HG03039 (cell line): ENCODE measurements around the gene HDHD3.
"Not testable (repeated sequence)": the region's sequence is repeated elsewhere in the genome, so short reads cannot be mapped to it uniquely, and the experiment has no call there.

Source experiments
- ATAC-seq: cut with Tn5 transposase; IDR thresholded peaks from one replicate; pipeline ENCODE4 v1.9.1; 2021; ENCODE audit warnings: mild to moderate bottlenecking, moderate library complexity; ENCODE audit not compliant: unreplicated experiment

HDHD3 gene

GRCh38 chr9:113368348-113368981 lies 8.3 kb downstream of the HDHD3 start:
- no peak for ATAC-seq

GRCh38 chr9:113365652-113366051 lies 11.1 kb downstream of the HDHD3 start:
- ATAC-seq = not testable (repeated sequence)

- no peak for ATAC-seq
Measured at GRCh38 chr9:113364951-113365350, 11.8 kb downstream of the HDHD3 start.

- ATAC-seq = no peak
Measured at GRCh38 chr9:113363336-113363735, 13.4 kb downstream of the HDHD3 start.

- no peak for ATAC-seq
Measured at GRCh38 chr9:113361304-113362018, 15.3 kb downstream of the HDHD3 start.

- ATAC-seq = no peak
Measured at GRCh38 chr9:113360242-113360842, 16.4 kb downstream of the HDHD3 start.

GRCh38 chr9:113359385-113359784 lies 17.4 kb downstream of the HDHD3 start:
- no peak for ATAC-seq

GRCh38 chr9:113356686-113357292 lies 20.0 kb downstream of the HDHD3 start:
- no peak for ATAC-seq

GRCh38 chr9:113355040-113355596 lies 21.7 kb downstream of the HDHD3 start:
- ATAC-seq = no peak

- ATAC-seq = no peak
Measured at GRCh38 chr9:113352411-113352810, 24.4 kb downstream of the HDHD3 start.

- no peak for ATAC-seq
Measured at GRCh38 chr9:113352006-113352405, 24.8 kb downstream of the HDHD3 start.

GRCh38 chr9:113350937-113351336 lies 25.8 kb downstream of the HDHD3 start:
- no peak for ATAC-seq

- no peak for ATAC-seq
Measured at GRCh38 chr9:113350107-113350661, 26.6 kb downstream of the HDHD3 start.

- no peak for ATAC-seq
Measured at GRCh38 chr9:113349445-113350094, 27.2 kb downstream of the HDHD3 start, which contains the start of gene BSPRY. Gene BSPRY (plus strand): TSS chr9:113349541. CDS start chr9:113349580, 39 bp downstream.

GRCh38 chr9:113349066-113349444 lies 27.7 kb downstream of the HDHD3 start:
- no peak for ATAC-seq

GRCh38 chr9:113348437-113348836 lies 28.3 kb downstream of the HDHD3 start:
- ATAC-seq = no peak

- no peak for ATAC-seq
Measured at GRCh38 chr9:113345671-113346070, 31.1 kb downstream of the HDHD3 start.

- no peak for ATAC-seq
Measured at GRCh38 chr9:113345190-113345589, 31.6 kb downstream of the HDHD3 start.

GRCh38 chr9:113343732-113344231 lies 33.0 kb downstream of the HDHD3 start:
- no peak for ATAC-seq

GRCh38 chr9:113341712-113342410 lies 34.9 kb downstream of the HDHD3 start:
- no peak for ATAC-seq
